HepG2 (cell line): ENCODE measurements around the gene NEU4. TPM values are rescaled to one million over a fixed set of nuclear protein-coding genes. Genes with fewer than 3 reads are reported as not detected.
A peak's percentile ranks its signal among the peaks of the same experiment; 100 is the strongest.
"Not testable (repeated sequence)": the region's sequence is repeated elsewhere in the genome, so short reads cannot be mapped to it uniquely, and the experiment has no call there.

Source experiments
- ATAC-seq: fragments of 200-7000 bp; cut with Tn5 transposase; 3 replicates; pipeline ENCODE4 v1.9.1; 2020; ENCODE audit warnings: mild to moderate bottlenecking, moderate library complexity
- BruUV-seq: library from RNA; stranded (reverse); fragments of 400-500 nt; replicated peaks from 2 replicates; lab custom pipeline; 2021; lab: Mats Ljungman, UMichigan
- CTCF ChIA-PET: fragments of 300-600 bp; formaldehyde crosslinking; extraction: SDS; loops from one replicate; lab custom pipeline; 2021; ENCODE audit warnings: low total read pairs, inconsistent platforms, low intra/inter-chr PET ratio; lab: Yijun Ruan, JAX
- POLR2A ChIA-PET: fragments of 350-600 bp; sonication (Branson Sonifier 250); formaldehyde crosslinking; loops from one replicate; lab custom pipeline; 2020; ENCODE audit warnings: antibody characterized with exemption, inconsistent platforms; lab: Yijun Ruan, JAX
- DNase-seq: peaks from one replicate; pipeline ENCODE4 v3.0.0-alpha.2; 2015; ENCODE audit warnings: low spot score
- FAIRE-seq: peaks from 3 replicates; lab custom pipeline; 2011; peaks lifted over from hg19 to GRCh38; lab: Jason Lieb, UNC
- H2AFZ ChIP-seq: one replicate; pipeline ENCODE4 v1.6.1; 2011; ENCODE audit warnings: low read length, inconsistent platforms
- H3K27ac ChIP-seq: fragments of 300-600 bp; 3 replicates; pipeline ENCODE4 v1.8.0; 2011; ENCODE audit warnings: mixed run types, mild to moderate bottlenecking, mixed read lengths, low read length, inconsistent platforms; ENCODE audit not compliant: insufficient read depth; ENCODE audit errors: extremely low read length
- H3K27me3 ChIP-seq, 2 experiments: fragments of 200-600 bp in 1 of 2; 2 replicates in 1 of 2; 3 replicates in 1 of 2; pipeline versions ENCODE4 v1.6.0 to v1.8.0; 2011; ENCODE audit warnings: low read length in 2 of 2, mild to moderate bottlenecking in 2 of 2, moderate library complexity in 2 of 2, inconsistent platforms in 1 of 2; ENCODE audit not compliant: insufficient read depth in 2 of 2, control insufficient read depth in 1 of 2
- H3K36me3 ChIP-seq, 2 experiments: fragments of 200-600 bp in 1 of 2; replicated peaks in 1 of 2; 2 replicates in 1 of 2; 3 replicates in 1 of 2; pipeline versions ENCODE4 v1.5.1 to v1.8.0; 2011; ENCODE audit warnings: low read length in 2 of 2, inconsistent platforms in 1 of 2; ENCODE audit not compliant: insufficient read depth in 2 of 2, control insufficient read depth in 1 of 2
- H3K4me1 ChIP-seq: 2 replicates; pipeline ENCODE4 v1.5.1; 2012; ENCODE audit warnings: low read length, inconsistent platforms; ENCODE audit not compliant: insufficient read depth
- H3K4me2 ChIP-seq: 2 replicates; pipeline ENCODE4 v1.6.0; 2011; ENCODE audit warnings: low read depth, low read length, inconsistent platforms
- H3K4me3 ChIP-seq, 3 experiments: fragments of 200-600 bp in 1 of 3; sonication (generic), shearing (Covaris generic) in 1 of 3; replicated peaks in 1 of 3; 2 replicates each; pipeline ENCODE4 v1.5.1; 2011 to 2016; ENCODE audit warnings: low read length in 3 of 3, inconsistent platforms in 2 of 3, low read depth in 2 of 3, mild to moderate bottlenecking in 2 of 3, control low read depth in 1 of 3, mixed read lengths in 1 of 3; ENCODE audit not compliant: insufficient read depth in 1 of 3
- H3K79me2 ChIP-seq: one replicate; pipeline ENCODE4 v1.6.1; 2011; ENCODE audit warnings: low read length, inconsistent platforms; ENCODE audit not compliant: insufficient read depth
- H3K9ac ChIP-seq: 2 replicates; pipeline ENCODE4 v1.6.0; 2011; ENCODE audit warnings: mild to moderate bottlenecking, low read depth, low read length, inconsistent platforms; ENCODE audit not compliant: insufficient read depth
- H3K9me3 ChIP-seq: 2 replicates; pipeline ENCODE4 v1.5.1; 2012; ENCODE audit warnings: mild to moderate bottlenecking, low read length
- H4K20me1 ChIP-seq: 2 replicates; pipeline ENCODE4 v1.6.0; 2011; ENCODE audit warnings: inconsistent platforms, mild to moderate bottlenecking, low read length, moderate library complexity; ENCODE audit not compliant: insufficient read depth
- FOSL2 ChIP-seq: sonication (generic); formaldehyde crosslinking; IDR thresholded peaks from 2 replicates; pipeline ENCODE4 v1.4.0; 2020; ENCODE audit warnings: missing genetic modification reagents
- JARID2 ChIP-seq: sonication (generic); formaldehyde crosslinking; IDR thresholded peaks from 2 replicates; pipeline ENCODE4 v1.8.1; 2023; ENCODE audit warnings: missing genetic modification reagents, inconsistent platforms; ENCODE audit not compliant: insufficient replicate concordance
- MBNL3 ChIP-seq: fragments of 250-450 bp; sonication (Bioruptor Pico); conservative IDR thresholded peaks from 2 replicates; pipeline ENCODE4 v1.8.0; 2022; ENCODE audit warnings: mild to moderate bottlenecking, inconsistent platforms
- MNT ChIP-seq: fragments of 450-650 bp; IDR thresholded peaks from 2 replicates; pipeline ENCODE4 v1.6.1; 2016
- PAF1 ChIP-seq: IDR thresholded peaks from 2 replicates; pipeline ENCODE4 v1.6.1; 2016; ENCODE audit warnings: missing genetic modification reagents, missing compliant biosample characterization
- PAWR ChIP-seq: sonication (generic); formaldehyde crosslinking; IDR thresholded peaks from 2 replicates; pipeline ENCODE4 v1.4.0; 2020; ENCODE audit warnings: missing genetic modification reagents, mild to moderate bottlenecking, borderline replicate concordance
- PHF5A ChIP-seq: IDR thresholded peaks from one replicate; pipeline ENCODE4 v1.6.1; 2018; ENCODE audit warnings: low read depth, missing genetic modification reagents; ENCODE audit not compliant: unreplicated experiment
- PITX1 ChIP-seq: sonication (generic); formaldehyde crosslinking; IDR thresholded peaks from 2 replicates; pipeline ENCODE4 v1.5.1; 2020; ENCODE audit warnings: mild to moderate bottlenecking, missing genetic modification reagents
- PLRG1 ChIP-seq: fragments of 450-650 bp; conservative IDR thresholded peaks from 2 replicates; pipeline ENCODE4 v1.6.1; 2016
- RAD21 ChIP-seq: fragments of 450-650 bp; formaldehyde crosslinking; IDR thresholded peaks from 2 replicates; pipeline ENCODE4 v1.5.0; 2020; ENCODE audit warnings: mild to moderate bottlenecking
- RAD51 ChIP-seq: fragments of 450-650 bp; IDR thresholded peaks from 2 replicates; pipeline ENCODE4 v1.6.1; 2016; ENCODE audit warnings: borderline replicate concordance
- ZFY ChIP-seq: sonication (generic); formaldehyde crosslinking; IDR thresholded peaks from 2 replicates; pipeline ENCODE4 v1.4.0; 2020; ENCODE audit warnings: missing genetic modification reagents
- ZNF138 ChIP-seq: sonication (generic); formaldehyde crosslinking; IDR thresholded peaks from 2 replicates; pipeline ENCODE4 v1.5.0; 2020; ENCODE audit warnings: mild to moderate bottlenecking, low read depth, missing genetic modification reagents
- ZNF207 ChIP-seq: fragments of 450-650 bp; IDR thresholded peaks from 2 replicates; pipeline ENCODE4 v1.6.1; 2016; ENCODE audit warnings: antibody characterized with exemption, borderline replicate concordance
- ZNF691 ChIP-seq: sonication (generic); formaldehyde crosslinking; IDR thresholded peaks from 2 replicates; pipeline ENCODE4 v1.4.0; 2020; ENCODE audit warnings: missing genetic modification reagents, low read depth, mild to moderate bottlenecking, borderline replicate concordance
- ZNF747 ChIP-seq: sonication (generic); formaldehyde crosslinking; IDR thresholded peaks from 2 replicates; pipeline ENCODE4 v1.8.1; 2023; ENCODE audit warnings: missing genetic modification reagents, mild to moderate bottlenecking, borderline replicate concordance
- ZNF761 ChIP-seq: sonication (generic); formaldehyde crosslinking; conservative IDR thresholded peaks from 2 replicates; pipeline ENCODE4 v1.4.0; 2020; ENCODE audit warnings: mild to moderate bottlenecking, missing genetic modification reagents
- WGBS: methylation state at CpG from one replicate; pipeline ENCODE4 v1.1.6; 2017; ENCODE audit warnings: low lambda C conversion rate; 5-methylcytosine and 5-hydroxymethylcytosine counted together
- in situ Hi-C: cut with HindIII; loops from 2 replicates; pipeline ENCODE4 v1.10.0; 2017; ENCODE audit warnings: low pct_unique_long_range_greater_than_20kb; ENCODE audit not compliant: extremely low pct_ligation_motif_present
- intact Hi-C: fragments of 100-400 bp; cut with micrococcal nuclease; formaldehyde crosslinking; loops from one replicate; pipeline ENCODE4 v1.10.0; 2022; ENCODE audit not compliant: unreplicated experiment
- polyA plus RNA-seq, 8 experiments: library from polyadenylated mRNA; depleted of rRNA in 3 of 8; stranded (reverse) in 7 of 8; unstranded in 1 of 8; fragments of >200 nt; fragmentation: Illumina TruSeq in 4 of 8; extraction: Trizol in 4 of 8; gene quantifications; 2 replicates each; pipeline versions ENCODE4 v1.2.1 to v1.2.3, GENCODE V29; 2011 to 2016; ENCODE audit warnings: low read depth in 4 of 8, missing spikeins in 1 of 8, mixed read lengths in 1 of 8; ENCODE audit not compliant: insufficient read depth in 1 of 8
- total RNA-seq, 5 experiments: library from RNA; depleted of rRNA; stranded (reverse); fragments of >200 nt; fragmentation: Illumina TruSeq; extraction: Trizol; gene quantifications; 2 replicates each; pipeline ENCODE4 v1.2.3, GENCODE V29; 2016; ENCODE audit warnings: low read depth in 1 of 5

The NEU4 gene
- total and polyA plus RNA-seq, 2 of the 13 experiments (the other 11 are each of a cell fraction or from before 2014, with no cell fraction given): 53.5 to 107 TPM

- H3K4me2 ChIP-seq, H2AFZ ChIP-seq, H3K9ac ChIP-seq, in situ Hi-C loops, H3K9me3 ChIP-seq, H3K27me3 ChIP-seq, FAIRE-seq, H4K20me1 ChIP-seq, intact Hi-C loops, CTCF ChIA-PET, ATAC-seq, H3K4me3 ChIP-seq, H3K36me3 ChIP-seq, DNase-seq, H3K27ac ChIP-seq, BruUV-seq, H3K79me2 ChIP-seq: not testable (repeated sequence)
- WGBS: 53% methylated on average over 3 of the region's 3 CpGs
- TF ChIP-seq FOSL2 (CRISPR knock-in tag): peak; percentile 38; the same call in 1 of the 2 replicates
- POLR2A ChIA-PET: interaction anchor here (12.8 kb wide), 1 partner anchor 18 kb away, joined by 100 read pairs; no protein-coding TSS in a partner anchor
- peaks cover 20% of the 10 kb centered on the region for H3K4me1 ChIP-seq
These were observed 17.6 kb upstream of the NEU4 start for GRCh38 chr2:241791385-241791784.

- ChIA-PET CTCF (no interaction called here), POLR2A (interaction anchor here (12.8 kb wide), 1 partner anchor 20 kb away, joined by 100 read pairs; no protein-coding TSS in a partner anchor)
- H3K4me1 ChIP-seq: peaks cover 13% of the 10 kb centered on the region
- no peaks in the 10 kb centered on the region for H3K36me3 ChIP-seq
- no peak overlapping the region for H3K4me3 ChIP-seq
- WGBS: 89% methylated on average over 5 of the region's 5 CpGs
- no peaks in the 10 kb centered on the region for H3K79me2 ChIP-seq
- FAIRE-seq (no peak), DNase-seq (no peak), ATAC-seq (no peak)
- no TSS peak for BruUV-seq
- no peak overlapping the region for H2AFZ ChIP-seq
- no peaks in the 10 kb centered on the region for H3K9me3 ChIP-seq
- intact Hi-C loops (no loop called here), in situ Hi-C loops (no loop called here)
- no peak overlapping the region for H3K9ac ChIP-seq
- no peak overlapping the region for H3K4me2 ChIP-seq
- no peaks in the 10 kb centered on the region for H4K20me1 ChIP-seq
- H3K27ac ChIP-seq: no peak overlapping the region
- H3K27me3 ChIP-seq: no peaks in the 10 kb centered on the region; a peak in 1 of 5 replicates
- TF ChIP-seq PAWR (CRISPR knock-in tag): no peak
- TF ChIP-seq JARID2: no peak
- no peak for TF ChIP-seq PITX1 (CRISPR knock-in tag)
- TF ChIP-seq PHF5A (CRISPR knock-in tag): no peak
- TF ChIP-seq RAD51: no peak
- no peak for TF ChIP-seq ZNF761
- TF ChIP-seq ZNF138 (CRISPR knock-in tag): no peak
- TF ChIP-seq RAD21 (CRISPR knock-in tag): no peak
- TF ChIP-seq ZFY (CRISPR knock-in tag): no peak
- peak; percentile 99 for TF ChIP-seq ZNF207
- TF ChIP-seq MNT: peak; percentile 9; the same call in 1 of the 2 replicates
- no peak for TF ChIP-seq MBNL3
- no peak for TF ChIP-seq ZNF747 (CRISPR knock-in tag)
- TF ChIP-seq PAF1 (CRISPR knock-in tag): no peak
- 0 out of 2 replicates have a peak, but pooled peaks have one; percentile 65 for TF ChIP-seq PLRG1
- no peak for TF ChIP-seq ZNF691 (CRISPR knock-in tag)
These were observed 15.6 kb upstream of the NEU4 start for GRCh38 chr2:241793385-241793784.
